Endodermal cell (in vitro differentiated cells): Measurements from ENCODE around the gene WLS. TPM values are rescaled to one million over a fixed set of nuclear protein-coding genes. Genes with fewer than 3 reads are reported as not detected.

Source experiments
- DNase-seq: peaks from one replicate; pipeline ENCODE4 v3.0.0-alpha.2; 2017
- H3K27ac ChIP-seq: 2 replicates; pipeline ENCODE4 v1.5.1; 2013; ENCODE audit warnings: mild to moderate bottlenecking, low read depth, low read length, moderate library complexity
- H3K27me3 ChIP-seq: 2 replicates; pipeline ENCODE4 v1.6.1; 2013; ENCODE audit warnings: mild to moderate bottlenecking, low read length, moderate library complexity; ENCODE audit not compliant: insufficient read depth, control insufficient read depth, poor library complexity, severe bottlenecking
- H3K36me3 ChIP-seq: 2 replicates; pipeline ENCODE4 v1.7.0; 2013; ENCODE audit warnings: mild to moderate bottlenecking, low read length, moderate library complexity; ENCODE audit not compliant: control insufficient read depth, insufficient read depth
- H3K4me1 ChIP-seq: one replicate; pipeline ENCODE4 v1.7.0; 2013; ENCODE audit warnings: low read length; ENCODE audit not compliant: control insufficient read depth, insufficient read depth
- H3K4me3 ChIP-seq: 2 replicates; pipeline ENCODE4 v1.5.1; 2013; ENCODE audit warnings: mild to moderate bottlenecking, low read length, moderate library complexity
- H3K9ac ChIP-seq: 2 replicates; pipeline ENCODE4 v1.6.1; 2013; ENCODE audit warnings: mild to moderate bottlenecking, low read length, moderate library complexity; ENCODE audit not compliant: poor library complexity, severe bottlenecking; ENCODE audit errors: extremely low read depth
- H3K9me3 ChIP-seq: 2 replicates; pipeline ENCODE4 v1.6.1; 2013; ENCODE audit warnings: mild to moderate bottlenecking, low read length, moderate library complexity; ENCODE audit not compliant: control insufficient read depth
- H3K27ac Mint-ChIP-seq: 2 replicates; pipeline ENCODE4 v1.8.0; 2020; ENCODE audit warnings: mixed read lengths
- H3K27me3 Mint-ChIP-seq: 2 replicates; pipeline ENCODE4 v1.8.0; 2021; ENCODE audit warnings: mild to moderate bottlenecking, mixed read lengths; ENCODE audit not compliant: insufficient read depth
- H3K36me3 Mint-ChIP-seq: 2 replicates; pipeline ENCODE4 v1.8.0; 2020; ENCODE audit warnings: low read depth, mixed read lengths
- H3K4me1 Mint-ChIP-seq: 2 replicates; pipeline ENCODE4 v1.8.0; 2020; ENCODE audit warnings: mixed read lengths
- H3K4me3 Mint-ChIP-seq: 2 replicates; pipeline ENCODE4 v1.8.0; 2020; ENCODE audit warnings: mild to moderate bottlenecking, moderate library complexity, mixed read lengths
- H3K9me3 Mint-ChIP-seq: 2 replicates; pipeline ENCODE4 v1.8.0; 2020; ENCODE audit warnings: mild to moderate bottlenecking, mixed read lengths
- CTCF ChIP-seq: fragments of 200-600 bp; sonication (generic); conservative IDR thresholded peaks from 2 replicates; pipeline ENCODE4 v1.5.0; 2021; ENCODE audit warnings: antibody characterized with exemption, mild to moderate bottlenecking
- WGBS, 2 experiments: methylation state at CpG; one replicate each; pipeline versions ENCODE4 v1.1.5 to v1.1.7; 2013; ENCODE audit warnings: missing lambda C conversion rate in 2 of 2, mixed read lengths in 1 of 2; ENCODE audit not compliant: insufficient coverage in 1 of 2, insufficient read length in 1 of 2; 5-methylcytosine and 5-hydroxymethylcytosine counted together
- total RNA-seq, 2 donors: library from RNA; stranded (reverse); fragmentation: NEBNext Ultra II Directional in 1 of 2; extraction: Animal tissue kit (Norgen Biotek cat#: 25700) in 1 of 2; gene quantifications; 2 replicates in 1 of 2; 3 replicates in 1 of 2; pipeline ENCODE4 v1.2.1, GENCODE V29; 2021

Gene WLS
- total RNA-seq, 2 donors from 2014 or later: 90.8 to 115 TPM

GRCh38 chr1:68103884-68104554, 128.3 kb downstream of the WLS start:
- TF ChIP-seq CTCF: no peak
- Mint-ChIP-seq H3K36me3 (no peaks in the 10 kb centered on the region), H3K4me1 (peaks cover 14% of the 10 kb centered on the region), H3K4me3 (no peak overlapping the region), H3K27ac (no peak overlapping the region), H3K27me3 (no peaks in the 10 kb centered on the region), H3K9me3 (no peaks in the 10 kb centered on the region)
- H3K27ac ChIP-seq: no peak overlapping the region
- peak; percentile 34 for DNase-seq
- H3K4me3 ChIP-seq: no peak overlapping the region
- H3K9me3 ChIP-seq: no peaks in the 10 kb centered on the region
- H3K27me3 ChIP-seq: no peaks in the 10 kb centered on the region
- H3K36me3 ChIP-seq: no peaks in the 10 kb centered on the region
- H3K9ac ChIP-seq: no peak overlapping the region
- no peaks in the 10 kb centered on the region for H3K4me1 ChIP-seq
- WGBS, 2 experiments: 87 to 100% methylated on average over 3 to 5 of the region's 5 CpGs

- Histone ChIP-seq H3K4me1 (no peaks in the 10 kb centered on the region), H3K36me3 (no peaks in the 10 kb centered on the region), H3K27me3 (no peaks in the 10 kb centered on the region), H3K9ac (no peak overlapping the region), H3K9me3 (no peaks in the 10 kb centered on the region), H3K4me3 (no peak overlapping the region), H3K27ac (no peak overlapping the region)
- WGBS, 2 experiments: 84 to 87% methylated on average over 4 to 5 of the region's 5 CpGs
- Mint-ChIP-seq H3K4me3 (no peak overlapping the region), H3K4me1 (peaks cover 14% of the 10 kb centered on the region), H3K27me3 (no peaks in the 10 kb centered on the region), H3K9me3 (no peaks in the 10 kb centered on the region), H3K27ac (no peak overlapping the region), H3K36me3 (no peaks in the 10 kb centered on the region)
- DNase-seq: peak; percentile 32
- TF ChIP-seq CTCF: no peak
Measured at GRCh38 chr1:68103011-68103545, 129.2 kb downstream of the WLS start.

GRCh38 chr1:68101829-68102228, 130.5 kb downstream of the WLS start:
- Histone ChIP-seq H3K27ac (no peak overlapping the region), H3K4me1 (no peaks in the 10 kb centered on the region), H3K9ac (no peak overlapping the region), H3K4me3 (no peak overlapping the region), H3K36me3 (no peaks in the 10 kb centered on the region), H3K27me3 (no peaks in the 10 kb centered on the region), H3K9me3 (no peaks in the 10 kb centered on the region)
- no peaks in the 10 kb centered on the region for H3K27me3 Mint-ChIP-seq
- peaks cover 14% of the 10 kb centered on the region for H3K4me1 Mint-ChIP-seq
- DNase-seq: no peak
- no peak for TF ChIP-seq CTCF
- H3K4me3 Mint-ChIP-seq: no peak overlapping the region
- 90 to 94% methylated on average over 3 to 4 of the region's 4 CpGs for WGBS, 2 experiments
- no peaks in the 10 kb centered on the region for H3K9me3 Mint-ChIP-seq
- no peaks in the 10 kb centered on the region for H3K36me3 Mint-ChIP-seq
- no peak overlapping the region for H3K27ac Mint-ChIP-seq
